ENCODE data around the gene PPP2R2C. TPM values are rescaled to one million over a fixed set of nuclear protein-coding genes. Genes with fewer than 3 reads are reported as not detected.

Gene PPP2R2C
- total RNA-seq, 1 experiment from 2014 or later, result not detected

DNA sequence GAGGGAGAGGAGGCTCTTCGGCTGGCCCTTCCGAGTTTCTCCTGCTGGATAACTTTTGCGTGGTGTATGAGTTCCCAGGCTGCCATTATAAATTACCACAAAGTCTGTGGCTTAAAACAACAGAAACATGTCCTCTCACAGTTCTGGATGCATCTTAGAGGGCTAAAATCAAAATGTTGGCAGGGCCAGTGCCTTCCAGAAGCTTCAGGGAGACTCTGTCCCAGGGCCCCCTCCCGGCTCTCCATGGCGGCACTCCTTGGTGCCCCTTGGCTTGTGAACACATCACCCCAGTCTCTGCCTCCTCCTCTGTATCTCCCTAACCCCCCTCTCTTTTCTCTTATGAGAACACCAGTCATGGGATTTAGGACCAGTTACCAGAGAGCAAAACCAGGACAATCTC is 23.3 kb upstream of the PPP2R2C start:
- ChIA-PET CTCF (no interaction called here), POLR2A (ENCODE audit: low non-redundant PET) (no interaction called here)
- Histone ChIP-seq H3K9me3 (ENCODE audit: low read depth, low read length, poor library complexity, severe bottlenecking) (no peaks in the 10 kb centered on the region), H3K36me3 (ENCODE audit: insufficient read depth, low read length, poor library complexity, severe bottlenecking) (no peaks in the 10 kb centered on the region), H3K27me3 (replicated peaks; ENCODE audit: insufficient read depth, low read depth, low read length, poor library complexity) (peaks cover 49% of the 10 kb centered on the region), H3K27ac (ENCODE audit: low read depth, low read length, poor library complexity, severe bottlenecking) (no peak overlapping the region), H3K4me3 (ENCODE audit: low read depth, low read length, poor library complexity, severe bottlenecking) (no peak overlapping the region), H3K4me1 (ENCODE audit: insufficient read depth, low read length, poor library complexity, severe bottlenecking) (no peaks in the 10 kb centered on the region)
- DNase-seq (ENCODE audit: low spot score), result no peak
- intact Hi-C loops (cut with micrococcal nuclease; ENCODE audit: unreplicated experiment), result no loop called here
- TF ChIP-seq, protein P1, sequence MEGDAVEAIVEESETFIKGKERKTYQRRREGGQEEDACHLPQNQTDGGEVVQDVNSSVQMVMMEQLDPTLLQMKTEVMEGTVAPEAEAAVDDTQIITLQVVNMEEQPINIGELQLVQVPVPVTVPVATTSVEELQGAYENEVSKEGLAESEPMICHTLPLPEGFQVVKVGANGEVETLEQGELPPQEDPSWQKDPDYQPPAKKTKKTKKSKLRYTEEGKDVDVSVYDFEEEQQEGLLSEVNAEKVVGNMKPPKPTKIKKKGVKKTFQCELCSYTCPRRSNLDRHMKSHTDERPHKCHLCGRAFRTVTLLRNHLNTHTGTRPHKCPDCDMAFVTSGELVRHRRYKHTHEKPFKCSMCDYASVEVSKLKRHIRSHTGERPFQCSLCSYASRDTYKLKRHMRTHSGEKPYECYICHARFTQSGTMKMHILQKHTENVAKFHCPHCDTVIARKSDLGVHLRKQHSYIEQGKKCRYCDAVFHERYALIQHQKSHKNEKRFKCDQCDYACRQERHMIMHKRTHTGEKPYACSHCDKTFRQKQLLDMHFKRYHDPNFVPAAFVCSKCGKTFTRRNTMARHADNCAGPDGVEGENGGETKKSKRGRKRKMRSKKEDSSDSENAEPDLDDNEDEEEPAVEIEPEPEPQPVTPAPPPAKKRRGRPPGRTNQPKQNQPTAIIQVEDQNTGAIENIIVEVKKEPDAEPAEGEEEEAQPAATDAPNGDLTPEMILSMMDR (conservative IDR thresholded peaks at IDR 0.05; ENCODE audit: low read depth, low read length), result no peak
- TF ChIP-seq EZH2 (IDR thresholded peaks at IDR 0.05; ENCODE audit: borderline replicate concordance, low read depth, low read length, poor library complexity, severe bottlenecking), result no peak
- no TSS peak for BruUV-seq (replicated peaks)

DNA sequence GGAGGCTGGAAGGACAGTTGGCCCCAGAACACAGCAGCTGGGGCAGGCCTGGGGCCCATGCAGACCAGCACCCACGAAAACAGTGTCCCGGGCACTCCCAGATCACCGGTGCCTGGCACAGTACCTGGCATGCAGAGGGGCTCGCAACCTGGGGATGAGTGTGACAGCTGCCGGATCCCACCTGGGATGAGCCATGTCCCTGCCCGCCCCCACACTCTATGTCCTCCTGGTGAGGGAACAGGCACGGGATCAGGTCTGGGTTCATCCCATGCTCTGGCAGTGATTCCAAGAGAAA is 22.8 kb upstream of the PPP2R2C start:
- peaks cover 45% of the 10 kb centered on the region for H3K27me3 ChIP-seq (replicated peaks; ENCODE audit: insufficient read depth, low read depth, low read length, poor library complexity)
- H3K4me3 ChIP-seq (ENCODE audit: low read depth, low read length, poor library complexity, severe bottlenecking), result no peak overlapping the region
- CTCF ChIA-PET, result no interaction called here
- H3K4me1 ChIP-seq (ENCODE audit: insufficient read depth, low read length, poor library complexity, severe bottlenecking), result no peaks in the 10 kb centered on the region
- no peaks in the 10 kb centered on the region for H3K9me3 ChIP-seq (ENCODE audit: low read depth, low read length, poor library complexity, severe bottlenecking)
- TF ChIP-seq EZH2 (IDR thresholded peaks at IDR 0.05; ENCODE audit: borderline replicate concordance, low read depth, low read length, poor library complexity, severe bottlenecking), result no peak
- TF ChIP-seq, protein P1 (conservative IDR thresholded peaks at IDR 0.05; ENCODE audit: low read depth, low read length), result no peak
- no peaks in the 10 kb centered on the region for H3K36me3 ChIP-seq (ENCODE audit: insufficient read depth, low read length, poor library complexity, severe bottlenecking)
- DNase-seq (ENCODE audit: low spot score), result no peak
- no peak overlapping the region for H3K27ac ChIP-seq (ENCODE audit: low read depth, low read length, poor library complexity, severe bottlenecking)
- intact Hi-C loops (cut with micrococcal nuclease; ENCODE audit: unreplicated experiment), result no loop called here
- no TSS peak for BruUV-seq (replicated peaks)
- POLR2A ChIA-PET (ENCODE audit: low non-redundant PET), result no interaction called here

DNA sequence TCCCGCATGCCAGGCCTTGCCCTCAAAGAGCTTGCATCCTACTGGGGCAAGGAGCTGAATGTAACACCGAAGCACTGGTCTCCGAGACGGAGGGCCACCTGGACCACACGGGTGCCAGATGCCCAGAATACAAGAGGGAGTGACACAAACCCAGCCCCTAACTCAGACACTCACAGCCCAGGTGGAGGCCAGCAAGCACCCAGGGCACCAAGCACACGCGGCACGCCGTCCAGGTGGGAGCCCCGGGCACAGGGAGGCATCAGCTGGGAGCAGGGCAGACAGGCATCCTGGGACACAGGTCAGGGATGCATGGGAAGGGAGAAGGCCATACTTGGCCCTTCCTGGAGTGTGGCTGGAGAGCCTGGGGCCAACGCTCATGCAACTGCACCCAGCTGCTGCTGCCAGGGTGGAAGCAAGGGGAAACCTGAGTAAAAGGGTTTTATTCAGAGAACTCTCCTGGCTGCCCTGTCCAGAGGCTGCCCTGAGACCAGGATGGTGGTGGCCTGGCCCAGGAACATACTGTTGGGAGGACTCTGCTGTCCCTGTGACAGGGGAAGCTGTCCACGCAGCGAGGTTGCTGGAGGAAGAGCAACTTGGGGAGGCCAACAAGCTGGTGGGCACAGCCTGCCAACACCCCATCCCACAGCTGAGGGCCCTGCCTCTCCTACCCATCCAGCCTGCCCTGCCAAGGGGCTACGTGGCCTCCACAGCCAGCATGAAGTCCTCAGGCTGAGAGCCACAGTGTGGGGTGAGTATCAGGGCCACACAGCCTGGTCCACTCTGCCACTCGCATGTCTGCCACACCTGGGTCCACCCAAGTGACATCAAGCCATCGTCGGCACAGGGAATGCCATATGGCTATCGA is 22.2 kb upstream of the PPP2R2C start:
- no peak overlapping the region for H3K4me3 ChIP-seq (ENCODE audit: low read depth, low read length, poor library complexity, severe bottlenecking)
- peaks cover 42% of the 10 kb centered on the region for H3K27me3 ChIP-seq (replicated peaks; ENCODE audit: insufficient read depth, low read depth, low read length, poor library complexity)
- no peaks in the 10 kb centered on the region for H3K9me3 ChIP-seq (ENCODE audit: low read depth, low read length, poor library complexity, severe bottlenecking)
- POLR2A ChIA-PET (ENCODE audit: low non-redundant PET), result no interaction called here
- H3K36me3 ChIP-seq (ENCODE audit: insufficient read depth, low read length, poor library complexity, severe bottlenecking), result no peaks in the 10 kb centered on the region
- no peaks in the 10 kb centered on the region for H3K4me1 ChIP-seq (ENCODE audit: insufficient read depth, low read length, poor library complexity, severe bottlenecking)
- H3K27ac ChIP-seq (ENCODE audit: low read depth, low read length, poor library complexity, severe bottlenecking), result no peak overlapping the region
- CTCF ChIA-PET, result no interaction called here
- DNase-seq (ENCODE audit: low spot score), result no peak
- TF ChIP-seq, protein P1 (conservative IDR thresholded peaks at IDR 0.05; ENCODE audit: low read depth, low read length), result no peak
- no peak for TF ChIP-seq EZH2 (IDR thresholded peaks at IDR 0.05; ENCODE audit: borderline replicate concordance, low read depth, low read length, poor library complexity, severe bottlenecking)
- intact Hi-C loops (cut with micrococcal nuclease; ENCODE audit: unreplicated experiment), result no loop called here
- no TSS peak for BruUV-seq (replicated peaks)
